Stimulated activated CD8-positive, alpha-beta memory T cell treated with anti-CD3 and anti-CD28 coated beads, Interleukin-7, amount 100 ng/mL, for 4 hours (primary cell): ENCODE data around the gene ANKRD13D.

ENCODE experiments used
- DNase-seq, 2 donors: peaks; one replicate each; pipeline ENCODE4 v3.0.0-alpha.2; 2020; ENCODE audit warnings: low read depth in 2 of 2

ANKRD13D gene

DNA sequence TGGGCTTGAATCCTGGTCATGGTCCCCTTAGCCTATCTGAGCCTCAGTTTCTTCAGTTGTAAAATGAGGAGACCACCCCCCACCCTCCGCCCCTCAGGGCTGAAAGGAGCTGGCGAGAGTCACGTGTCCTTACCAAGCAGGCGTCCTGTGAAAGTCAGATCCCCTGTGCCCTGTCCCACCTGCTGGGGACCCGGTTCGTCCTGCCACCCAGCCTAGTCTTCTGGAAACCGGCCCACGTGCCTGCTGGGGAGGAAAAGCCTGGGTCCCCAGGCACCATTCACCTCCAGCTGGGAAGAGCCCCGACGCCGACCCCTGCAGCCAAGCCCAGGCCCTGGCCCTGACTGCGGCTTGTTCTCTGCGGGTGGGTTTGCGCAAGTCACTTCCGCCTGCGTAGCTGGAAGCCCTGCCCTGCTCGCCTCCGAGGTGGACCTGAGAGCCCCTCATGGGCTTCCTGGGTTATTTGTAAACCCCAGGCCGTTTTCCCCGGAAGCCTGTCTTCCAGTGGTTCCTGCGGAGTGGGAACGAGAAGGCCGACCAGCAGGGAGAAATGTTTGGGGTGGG is 13.5 kb downstream of the ANKRD13D start:
- DNase-seq, result no peak

DNA sequence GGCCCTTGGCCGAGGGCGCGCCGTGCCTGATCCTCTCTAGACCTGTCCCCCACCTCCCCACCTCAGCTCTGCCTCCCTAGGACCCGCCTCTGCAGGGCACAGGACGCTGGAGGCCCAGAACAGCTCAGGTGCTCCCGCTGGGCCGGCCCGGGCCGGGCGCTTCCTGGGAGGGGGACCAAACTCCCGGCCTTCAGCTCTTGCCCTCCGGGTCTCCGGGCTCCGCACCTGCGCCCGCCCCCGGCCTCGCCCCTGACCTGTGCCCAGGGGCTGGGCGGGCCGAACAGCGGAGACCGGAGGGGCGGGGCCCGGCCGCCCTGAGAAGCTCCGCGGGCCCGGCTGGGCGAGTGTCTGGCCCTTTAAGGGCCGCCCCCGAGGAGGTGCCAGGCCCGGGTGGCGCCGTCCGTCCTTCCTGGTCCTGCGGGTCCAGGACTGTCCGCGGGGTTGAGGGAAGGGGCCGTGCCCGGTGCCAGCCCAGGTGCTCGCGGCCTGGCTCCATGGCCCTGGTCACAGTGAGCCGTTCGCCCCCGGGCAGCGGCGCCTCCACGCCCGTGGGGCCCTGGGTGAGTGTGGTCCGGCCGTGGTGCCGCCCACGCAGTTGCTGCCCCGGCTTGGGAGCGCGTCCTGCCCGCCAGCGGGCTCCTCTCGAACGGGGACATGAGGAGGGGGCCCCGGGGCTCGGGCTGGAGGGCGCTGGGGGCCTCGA is 14.2 kb downstream of the ANKRD13D start, which contains the start of gene SSH3:
TSS of gene SSH3 (plus strand) at position 399 of the 703 bp plus-strand sequence. CDS start at position 495, 96 bp downstream.
- DNase-seq, result peak in 1 of 2 donors; percentile 47

DNA sequence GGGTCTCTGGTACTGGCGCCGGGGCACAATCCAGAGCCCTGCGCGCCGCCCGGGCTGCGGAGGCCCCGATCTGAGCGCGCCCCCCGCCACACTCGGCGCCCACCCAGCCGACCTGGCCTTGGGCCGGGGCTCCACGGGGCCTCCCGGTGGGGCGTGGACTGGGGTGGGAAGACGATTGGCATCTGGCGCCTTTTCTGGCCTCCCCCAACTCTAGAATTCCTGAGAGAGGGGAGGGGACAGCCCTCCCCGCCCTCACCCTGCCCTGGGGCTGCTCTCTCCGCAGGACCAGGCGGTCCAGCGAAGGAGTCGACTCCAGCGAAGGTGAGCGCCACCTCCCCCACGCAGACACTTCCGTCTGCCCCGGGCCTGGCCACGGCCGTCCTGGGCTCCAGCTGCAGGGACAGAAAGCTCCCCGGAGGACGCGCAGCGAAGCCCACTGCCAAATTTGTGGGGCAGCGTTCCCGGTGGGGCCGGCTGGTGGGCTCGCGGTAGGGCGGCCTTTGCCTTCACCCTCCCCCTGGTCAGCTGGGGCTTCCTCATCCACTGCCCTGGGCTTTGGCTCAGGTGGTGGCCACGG is 14.8 kb downstream of the ANKRD13D start:
- DNase-seq, result no peak

DNA sequence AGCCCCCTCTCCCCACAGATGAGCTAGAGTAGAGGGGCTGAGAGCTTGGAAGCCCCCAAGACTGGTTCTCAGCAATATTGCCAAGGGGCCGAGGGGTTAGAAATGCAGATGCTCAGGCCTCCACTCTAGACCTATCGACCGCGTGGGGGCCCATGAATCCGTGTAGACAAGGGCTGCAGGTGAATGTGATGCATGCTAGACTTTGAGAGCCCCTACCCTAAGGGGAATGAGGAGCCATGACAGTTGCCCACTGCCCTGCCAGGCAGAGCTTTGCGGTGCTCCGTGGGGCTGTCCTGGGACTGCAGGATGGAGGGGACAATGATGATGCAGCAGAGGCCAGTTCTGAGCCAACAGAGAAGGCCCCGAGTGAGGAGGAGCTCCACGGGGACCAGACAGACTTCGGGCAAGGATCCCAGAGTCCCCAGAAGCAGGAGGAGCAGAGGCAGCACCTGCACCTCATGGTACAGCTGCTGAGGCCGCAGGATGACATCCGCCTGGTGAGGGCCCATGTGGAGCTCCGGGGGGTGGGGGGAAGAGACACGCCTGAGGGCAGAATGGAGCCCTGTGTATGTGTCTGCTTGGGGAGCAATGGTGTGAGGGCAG is 15.5 kb downstream of the ANKRD13D start:
- DNase-seq, result no peak

- no peak for DNase-seq
These were observed 17.9 kb downstream of the ANKRD13D start for GRCh38 chr11:67306769-67307544.

GRCh38 chr11:67307545-67308001 is 18.5 kb downstream of the ANKRD13D start:
- no peak for DNase-seq

DNA sequence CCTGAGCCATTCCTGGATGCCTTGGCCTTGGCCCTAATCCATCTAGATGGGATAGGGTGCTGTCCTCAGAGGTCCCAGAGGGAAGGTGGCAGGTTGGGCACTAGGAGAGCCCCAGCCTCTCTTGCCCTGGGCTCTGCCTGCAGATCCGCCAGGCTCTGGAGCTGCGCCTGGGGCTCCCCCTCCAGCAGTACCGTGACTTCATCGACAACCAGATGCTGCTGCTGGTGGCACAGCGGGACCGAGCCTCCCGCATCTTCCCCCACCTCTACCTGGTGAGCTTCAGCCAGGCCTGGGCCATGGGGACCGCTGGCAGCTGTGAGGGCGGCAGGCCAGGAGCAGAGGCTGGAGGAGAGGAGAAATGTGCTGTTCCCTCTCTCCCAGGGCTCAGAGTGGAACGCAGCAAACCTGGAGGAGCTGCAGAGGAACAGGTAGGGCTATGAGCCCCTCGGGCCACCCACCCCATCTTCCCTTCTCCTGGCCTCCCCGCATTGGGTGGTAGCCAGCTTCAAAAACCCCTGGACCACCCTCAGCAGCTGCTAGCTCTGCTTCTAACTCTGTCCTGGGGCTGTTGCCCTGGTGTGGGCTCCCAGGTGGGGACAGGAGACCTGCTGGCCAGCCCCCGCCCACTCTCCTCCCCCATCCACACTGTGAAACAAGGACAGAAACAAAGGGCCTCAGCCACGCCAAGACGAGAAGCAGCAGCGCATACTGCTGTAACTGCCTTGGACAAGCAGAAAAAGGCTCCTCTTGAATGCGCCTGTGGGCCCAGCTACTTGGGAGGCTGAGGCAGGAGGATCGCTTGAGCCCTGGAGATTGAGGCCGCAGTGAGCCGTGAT is 19.1 kb downstream of the ANKRD13D start:
- DNase-seq, result no peak

DNA sequence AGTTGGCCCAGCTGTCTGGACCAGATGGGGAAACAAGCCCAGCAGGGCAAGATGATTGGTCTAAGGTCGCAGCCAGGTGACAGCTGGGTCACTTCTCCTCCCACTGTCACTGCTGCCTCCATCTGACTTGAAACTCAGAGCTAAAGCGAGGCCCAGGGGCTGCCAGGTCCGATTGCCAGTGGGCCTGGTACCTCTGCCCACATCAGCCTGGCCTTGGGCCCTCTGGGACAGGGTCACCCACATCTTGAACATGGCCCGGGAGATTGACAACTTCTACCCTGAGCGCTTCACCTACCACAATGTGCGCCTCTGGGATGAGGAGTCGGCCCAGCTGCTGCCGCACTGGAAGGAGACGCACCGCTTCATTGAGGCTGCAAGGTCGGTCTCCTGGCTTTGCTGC is 20.1 kb downstream of the ANKRD13D start:
- no peak for DNase-seq

- no peak for DNase-seq
These were observed 20.6 kb downstream of the ANKRD13D start for GRCh38 chr11:67309661-67310061.

DNA sequence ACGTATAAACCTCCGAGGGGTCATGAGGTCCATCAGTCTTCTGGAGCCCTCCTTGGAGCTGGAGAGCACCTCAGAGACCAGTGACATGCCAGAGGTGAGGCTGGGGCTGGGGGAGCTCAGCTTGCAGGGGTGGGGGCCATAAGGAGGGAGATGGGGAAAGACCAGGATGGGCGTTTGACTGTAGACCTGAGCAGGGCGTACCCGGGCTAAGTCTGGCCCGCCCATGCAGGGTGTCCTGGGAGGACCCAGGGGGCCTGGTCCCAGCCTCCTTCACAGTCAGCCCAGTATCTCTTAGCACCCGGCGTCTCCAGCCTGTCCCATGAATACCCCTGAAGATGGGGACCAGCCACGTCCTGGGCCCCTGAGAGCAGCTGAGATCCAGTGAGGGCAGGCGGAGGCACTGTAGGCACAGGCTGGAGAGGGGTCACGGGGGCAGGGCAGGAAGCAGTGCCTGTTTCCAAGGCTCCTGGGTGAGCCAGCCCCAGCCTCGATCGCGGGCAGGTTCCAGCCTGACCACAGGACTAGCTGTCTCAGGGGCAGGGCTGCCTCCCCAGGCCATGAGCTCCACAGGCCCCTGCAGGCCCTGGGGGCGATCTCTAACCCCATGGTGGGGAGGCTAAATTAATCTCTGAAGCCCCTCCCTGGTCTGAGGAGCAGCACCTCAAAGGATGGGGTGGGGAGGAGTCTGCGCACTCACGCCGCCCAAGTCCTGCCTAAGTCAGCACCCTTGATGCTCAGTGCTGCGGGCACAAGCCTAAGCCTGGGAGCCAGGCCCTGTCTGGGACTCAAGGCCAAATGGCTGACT is 21.3 kb downstream of the ANKRD13D start:
- no peak for DNase-seq

GRCh38 chr11:67311051-67311555 is 22.0 kb downstream of the ANKRD13D start:
- DNase-seq, result no peak

DNA sequence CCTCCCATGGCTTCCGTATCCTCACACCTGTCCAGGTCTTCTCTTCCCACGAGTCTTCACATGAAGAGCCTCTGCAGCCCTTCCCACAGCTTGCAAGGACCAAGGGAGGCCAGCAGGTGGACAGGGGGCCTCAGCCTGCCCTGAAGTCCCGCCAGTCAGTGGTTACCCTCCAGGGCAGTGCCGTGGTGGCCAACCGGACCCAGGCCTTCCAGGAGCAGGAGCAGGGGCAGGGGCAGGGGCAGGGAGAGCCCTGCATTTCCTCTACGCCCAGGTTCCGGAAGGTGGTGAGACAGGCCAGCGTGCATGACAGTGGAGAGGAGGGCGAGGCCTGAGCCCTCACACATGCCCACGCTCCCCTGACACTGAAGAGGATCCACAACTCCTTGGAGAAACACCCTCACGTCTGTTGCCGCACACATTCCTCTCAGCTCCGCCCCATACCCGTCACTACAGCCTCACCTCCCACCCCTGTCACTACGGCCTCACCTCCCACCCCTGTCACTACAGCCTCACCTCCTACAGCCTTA is 22.5 kb downstream of the ANKRD13D start:
- no peak for DNase-seq

DNA sequence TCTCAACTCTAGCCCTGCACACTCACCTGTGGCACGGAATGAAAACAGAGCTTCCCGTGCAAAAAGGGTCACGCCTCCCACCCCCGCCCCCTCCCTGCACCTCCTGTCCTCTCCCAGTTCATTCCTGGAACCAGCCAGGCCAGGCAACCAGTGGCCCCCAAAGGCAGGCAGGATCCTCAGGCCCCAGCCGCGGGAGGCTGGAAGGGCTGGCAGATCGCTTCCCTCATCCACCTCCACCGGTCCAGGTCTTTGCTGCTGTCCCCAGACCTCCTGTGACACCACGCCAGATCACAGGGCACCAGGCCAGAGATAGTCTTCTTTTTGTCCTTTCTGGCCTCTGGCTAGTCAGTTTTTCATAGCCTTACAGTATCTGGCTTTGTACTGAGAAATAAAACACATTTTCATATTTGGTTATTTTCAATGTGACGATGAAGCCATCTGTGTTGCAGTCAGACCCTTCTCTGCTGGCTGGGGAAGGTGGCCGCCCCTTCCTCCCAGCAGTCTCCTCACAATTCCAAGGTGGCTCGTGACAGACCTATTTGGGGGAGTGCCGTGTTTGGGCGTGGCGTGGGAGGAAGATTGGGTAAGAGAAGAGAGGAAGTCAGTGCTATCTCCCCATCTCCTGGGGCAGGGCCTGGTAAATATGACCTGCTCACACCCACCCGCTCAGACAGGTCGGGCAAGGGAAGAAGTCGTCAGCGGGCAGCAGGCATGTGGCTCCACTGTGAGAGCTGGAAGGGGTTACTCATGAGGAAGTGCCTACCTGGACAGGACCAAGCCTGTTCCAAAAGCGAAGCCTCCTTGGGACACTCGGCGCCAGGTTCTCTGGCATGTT is 23.3 kb downstream of the ANKRD13D start:
- peak; percentile 40 to 51 for DNase-seq

DNA sequence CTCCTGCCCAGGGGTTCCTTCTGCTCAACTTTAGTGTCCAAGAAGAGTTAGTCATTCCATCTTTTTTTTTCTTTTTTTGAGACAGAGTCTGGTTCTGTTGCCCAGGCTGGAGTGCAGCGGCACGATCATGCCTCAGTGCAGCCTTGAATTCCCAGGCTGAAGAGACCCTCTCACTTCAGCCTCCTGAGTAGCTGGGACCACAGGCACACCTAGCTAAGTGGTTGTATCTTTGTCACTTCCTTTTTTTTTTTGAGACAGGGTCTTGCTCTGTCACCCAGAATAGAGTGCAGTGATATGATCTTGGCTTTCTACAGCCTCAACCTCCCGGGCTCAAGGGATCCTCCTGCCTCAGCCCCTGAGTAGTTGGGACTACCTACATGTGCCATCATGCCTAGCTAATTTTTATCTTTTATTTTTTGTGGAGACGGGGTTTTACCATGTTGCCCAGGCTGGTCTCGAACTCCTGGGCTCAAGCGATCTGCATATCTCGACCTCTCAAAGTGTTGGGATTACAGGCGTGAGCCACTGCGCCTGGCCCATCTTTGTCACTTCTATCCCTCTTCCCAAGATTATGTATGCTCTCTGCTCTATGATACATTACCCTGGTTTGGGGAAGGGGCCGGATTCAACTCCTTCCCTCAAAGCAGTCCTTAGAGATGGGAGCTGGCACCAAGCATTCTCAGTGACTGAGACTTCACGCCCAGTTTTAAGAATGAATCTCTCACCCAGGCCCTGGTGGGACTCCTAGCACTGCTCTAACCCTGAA is 24.2 kb downstream of the ANKRD13D start:
- no peak for DNase-seq

DNA sequence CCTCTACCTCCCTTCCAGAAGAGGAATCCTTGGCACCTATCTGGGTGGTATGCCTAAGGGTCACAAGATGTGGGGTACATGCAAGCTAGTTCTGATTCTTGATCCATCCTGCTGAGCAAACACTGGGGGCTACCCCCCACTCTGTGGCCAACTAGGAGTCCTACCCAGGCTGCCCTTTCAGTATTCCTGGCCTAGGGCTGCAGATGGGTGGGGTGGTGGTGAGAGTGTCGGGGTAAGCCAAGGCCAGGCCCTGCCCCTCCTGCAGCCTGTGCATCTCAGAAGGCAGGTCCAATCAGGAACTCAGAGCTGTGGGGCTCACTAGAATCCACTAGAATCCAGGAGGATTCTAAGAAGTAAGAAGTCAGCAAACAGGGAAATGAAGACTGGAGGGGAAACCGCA is 25.1 kb downstream of the ANKRD13D start:
- DNase-seq, result no peak

DNA sequence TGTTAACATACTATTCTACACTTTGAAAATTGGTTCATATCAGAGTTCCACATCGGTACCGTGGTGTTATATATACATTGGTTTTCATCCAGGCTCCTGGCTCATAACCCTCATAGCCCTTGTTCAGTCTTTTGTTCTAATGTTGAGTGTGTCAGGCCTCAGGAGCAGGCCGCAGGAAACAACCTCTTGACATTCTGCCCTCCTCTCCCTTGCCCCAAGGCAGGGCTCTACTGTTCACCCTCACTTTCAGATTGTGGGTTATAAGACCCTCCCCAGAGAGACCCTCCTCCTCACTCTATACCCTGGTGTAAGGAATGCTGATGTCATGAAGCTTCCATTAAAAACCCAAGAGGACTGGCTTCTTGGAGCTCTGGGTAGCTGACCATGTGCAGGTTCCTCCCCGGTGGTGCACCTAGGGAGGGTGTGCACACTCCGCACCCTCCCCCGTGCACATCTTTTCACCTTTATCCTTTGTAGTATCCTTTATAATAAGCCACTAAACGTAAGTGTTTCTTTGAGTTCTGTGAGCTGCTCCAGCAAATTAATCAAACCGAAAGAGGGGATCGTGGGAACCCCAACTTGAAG is 26.3 kb downstream of the ANKRD13D start:
- no peak for DNase-seq

GRCh38 chr11:67316882-67317204 is 27.7 kb downstream of the ANKRD13D start:
- DNase-seq, result no peak
